GM19467 (cell line): ENCODE measurements around the gene NOC2L.

Source experiments
- ATAC-seq: cut with Tn5 transposase; IDR thresholded peaks from one replicate; pipeline ENCODE4 v1.9.1; 2021; ENCODE audit warnings: mild to moderate bottlenecking, moderate library complexity; ENCODE audit not compliant: unreplicated experiment

NOC2L gene

DNA sequence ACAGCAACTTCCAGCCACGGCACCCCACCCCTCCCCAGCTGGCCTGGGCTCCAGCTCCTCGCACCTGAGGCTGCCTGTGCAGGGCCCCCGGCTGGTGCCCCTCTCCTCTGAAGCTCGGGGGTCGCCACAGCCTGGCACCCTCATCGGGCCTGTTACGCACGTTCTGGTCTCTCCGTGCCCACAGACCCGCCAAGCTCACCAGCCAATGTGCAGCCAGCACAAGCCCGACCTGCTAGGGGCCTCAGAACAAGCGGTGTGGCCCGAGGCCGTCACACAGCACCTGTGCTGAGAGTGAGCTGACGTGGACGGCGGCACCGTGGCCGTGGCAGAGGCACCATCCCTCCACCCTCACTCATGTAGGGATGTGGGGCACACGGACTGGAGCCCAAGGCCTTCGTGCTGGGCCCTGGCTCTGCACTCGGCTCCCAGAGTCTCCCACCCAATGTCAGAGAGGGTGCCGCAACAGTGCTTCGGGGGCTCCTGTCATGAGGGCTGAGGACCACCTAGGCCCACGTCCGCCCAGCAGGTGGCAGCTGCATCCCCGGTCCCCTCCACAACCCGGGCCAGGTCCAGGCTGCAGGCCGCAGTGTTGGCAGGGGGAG, 39.7 kb downstream of the NOC2L start:
- ATAC-seq, result no peak

DNA sequence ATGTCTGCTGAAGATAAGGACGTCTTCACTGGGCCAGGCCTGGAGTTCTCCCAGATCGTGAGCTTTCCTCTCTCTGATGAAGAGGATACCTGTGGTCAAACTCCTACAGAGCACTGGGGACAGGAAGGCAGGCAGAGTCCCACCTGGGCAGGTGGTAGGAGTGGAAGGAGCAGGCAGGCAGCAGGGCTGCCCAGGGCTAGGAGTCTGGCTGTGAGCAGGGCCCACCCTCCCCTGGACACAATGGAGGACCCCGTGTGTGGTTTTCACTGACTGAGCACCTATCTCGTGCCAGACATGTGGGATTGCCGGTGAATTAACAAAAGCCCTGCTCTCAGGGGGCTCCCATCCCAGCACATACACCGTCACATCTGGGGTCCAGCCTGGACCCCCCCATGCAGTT, 40.2 kb downstream of the NOC2L start:
- ATAC-seq, result no peak

DNA sequence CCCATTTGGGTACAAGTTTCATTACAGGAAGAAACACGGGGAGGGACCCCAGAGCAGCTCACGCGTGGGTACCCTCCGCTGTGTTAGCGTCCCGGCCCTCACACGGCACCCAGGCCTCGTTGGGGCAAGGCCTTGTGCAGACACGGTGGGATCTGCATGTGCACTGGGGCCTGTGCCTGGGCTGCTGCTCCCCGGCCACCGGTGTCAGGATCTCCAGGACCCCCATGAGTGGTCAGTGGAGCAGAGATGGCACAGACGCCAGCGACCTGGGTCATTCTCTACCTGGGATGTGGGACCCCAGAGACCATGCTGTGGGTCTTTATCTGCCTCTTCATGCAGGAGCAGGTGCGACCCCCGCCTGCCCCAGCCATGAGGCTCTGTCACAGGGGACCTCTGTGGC, 40.7 kb downstream of the NOC2L start:
- no peak for ATAC-seq

DNA sequence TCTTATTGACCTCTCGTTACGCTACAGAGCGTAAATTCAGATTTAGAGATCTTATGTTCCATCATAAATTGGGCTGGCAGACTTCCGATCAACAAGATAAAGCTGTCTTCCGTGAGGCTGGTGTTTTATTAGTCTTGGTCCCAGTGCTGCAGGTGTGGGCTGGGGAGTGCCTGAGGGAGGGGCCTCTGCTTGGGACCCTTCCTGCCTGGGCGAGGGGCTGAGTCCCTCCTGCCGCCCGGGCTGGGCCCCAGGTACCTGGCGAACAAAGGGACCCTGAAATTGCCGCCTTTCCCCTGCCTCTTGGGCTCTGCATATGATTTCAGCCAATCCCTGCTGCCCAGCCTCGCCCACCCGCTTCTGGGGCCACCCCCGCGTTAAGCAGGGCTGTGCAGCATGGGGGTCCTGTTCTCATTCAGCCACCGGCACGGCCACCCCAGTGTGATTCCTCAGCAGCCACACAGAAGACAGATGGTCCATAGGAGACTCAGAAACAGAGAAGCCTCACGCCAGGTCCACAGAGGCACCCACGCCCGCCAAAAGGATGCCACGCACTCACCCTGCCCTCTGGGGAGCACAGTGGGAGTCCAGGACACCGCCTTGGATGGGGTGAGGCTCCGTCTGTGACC, 41.5 kb downstream of the NOC2L start:
- ATAC-seq, result no peak

- ATAC-seq, result no peak
Observed at GRCh38 chr1:917076-917459, 42.0 kb downstream of the NOC2L start.

GRCh38 chr1:916173-917075, 42.6 kb downstream of the NOC2L start:
- ATAC-seq, result no peak

GRCh38 chr1:915295-916172, 43.5 kb downstream of the NOC2L start:
- ATAC-seq, result no peak

GRCh38 chr1:914891-915280, 44.2 kb downstream of the NOC2L start:
- no peak for ATAC-seq

- no peak for ATAC-seq
Observed at GRCh38 chr1:914131-914890, 44.7 kb downstream of the NOC2L start.

DNA sequence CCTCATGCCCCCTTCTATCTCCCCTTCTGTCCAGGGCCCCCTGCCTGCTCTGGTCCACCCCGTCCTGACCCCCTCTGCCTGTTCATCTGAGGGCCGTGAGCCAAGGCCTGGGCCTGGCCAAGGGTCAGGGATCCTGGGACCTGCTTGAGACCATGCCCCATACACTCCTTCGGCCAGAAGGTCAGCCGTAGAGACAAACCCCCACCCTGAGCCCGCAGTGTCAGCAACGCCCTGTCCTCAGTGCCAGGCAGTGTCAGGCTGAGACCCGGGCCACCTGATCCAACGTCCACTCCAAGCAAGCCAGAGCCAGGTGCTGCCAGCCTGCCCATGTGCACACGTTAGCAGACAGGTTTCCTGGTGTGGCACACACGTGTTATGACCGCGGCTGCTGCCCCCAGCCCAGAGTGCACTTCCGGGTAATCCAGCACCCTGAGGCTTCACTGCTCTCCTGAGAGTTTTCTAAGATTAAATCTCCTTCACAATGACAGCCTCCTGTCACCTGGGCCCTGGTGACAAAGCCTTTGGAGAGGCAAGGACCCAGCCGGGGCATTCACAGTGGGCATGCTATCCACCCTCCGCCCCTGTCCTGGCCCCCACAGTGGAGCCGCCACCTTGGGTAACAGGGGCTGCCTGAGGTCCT, 45.4 kb downstream of the NOC2L start:
- no peak for ATAC-seq

DNA sequence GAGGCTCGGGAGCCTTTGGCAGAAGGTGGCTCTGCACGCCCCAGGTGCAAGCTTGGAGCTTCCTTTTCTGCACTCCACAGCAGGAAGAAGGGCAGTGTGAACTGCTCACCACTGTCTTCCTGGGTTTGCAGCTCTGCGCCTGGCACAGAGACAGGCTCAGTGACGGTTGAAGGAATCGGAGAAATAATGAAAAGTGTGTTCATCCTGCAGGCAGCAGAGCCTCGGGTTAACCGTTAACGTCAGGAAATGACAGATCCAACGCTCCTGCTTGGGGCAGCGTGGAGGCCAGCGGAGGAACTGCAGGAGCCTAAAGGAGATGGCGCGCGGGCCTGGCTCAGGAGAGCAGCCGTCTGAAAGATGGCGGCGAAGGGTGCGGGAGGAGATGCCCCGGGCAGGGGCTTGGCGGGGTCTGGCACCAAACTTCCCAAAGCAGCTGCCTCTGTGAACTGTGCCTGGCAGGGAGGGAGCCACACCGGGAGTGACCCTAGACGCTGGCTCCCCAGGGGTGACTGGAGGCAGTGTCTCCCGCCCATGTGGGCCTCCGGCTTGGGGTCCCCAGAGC, 46.2 kb downstream of the NOC2L start:
- no peak for ATAC-seq

DNA sequence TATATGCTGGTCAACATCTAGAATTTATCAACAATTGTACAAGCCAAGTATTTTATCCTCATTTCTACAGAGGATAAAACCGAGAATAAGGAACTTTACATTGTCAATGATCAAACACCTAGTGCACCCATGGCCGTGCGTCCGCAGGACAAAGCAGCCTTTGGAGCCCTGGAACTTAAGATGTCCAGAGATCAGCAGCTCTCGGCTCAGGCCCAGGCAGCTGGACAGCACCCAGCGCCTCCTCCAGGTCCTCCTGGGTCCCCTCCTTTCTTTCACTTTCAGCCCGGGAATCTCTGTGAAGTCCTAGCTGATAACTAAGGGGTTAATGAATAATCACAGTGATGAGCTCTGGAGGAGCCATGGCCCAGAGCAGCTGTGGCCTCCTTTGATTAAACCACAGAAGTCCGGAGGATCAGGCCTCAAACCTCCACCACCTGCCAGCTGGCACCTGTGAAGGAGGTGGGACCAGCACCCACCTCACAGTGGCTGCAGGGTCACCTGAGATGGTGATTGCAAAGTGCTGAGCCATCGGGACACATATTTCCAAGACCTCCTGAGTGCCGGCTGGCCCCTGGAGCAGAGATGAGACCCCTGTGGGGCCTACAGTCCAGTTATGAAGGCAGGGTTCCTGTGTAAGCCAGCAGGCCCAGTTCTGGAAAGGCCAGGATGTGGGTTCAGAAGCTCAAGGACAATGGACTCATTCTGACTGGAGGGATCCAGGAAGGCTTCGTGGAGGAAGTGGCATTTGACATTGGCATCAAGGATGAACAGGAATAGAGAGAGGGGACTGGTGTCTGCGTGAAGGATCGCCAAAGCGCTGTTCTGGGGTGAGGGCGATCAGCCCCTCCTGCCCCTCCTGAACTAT, 46.9 kb downstream of the NOC2L start:
- no peak for ATAC-seq

DNA sequence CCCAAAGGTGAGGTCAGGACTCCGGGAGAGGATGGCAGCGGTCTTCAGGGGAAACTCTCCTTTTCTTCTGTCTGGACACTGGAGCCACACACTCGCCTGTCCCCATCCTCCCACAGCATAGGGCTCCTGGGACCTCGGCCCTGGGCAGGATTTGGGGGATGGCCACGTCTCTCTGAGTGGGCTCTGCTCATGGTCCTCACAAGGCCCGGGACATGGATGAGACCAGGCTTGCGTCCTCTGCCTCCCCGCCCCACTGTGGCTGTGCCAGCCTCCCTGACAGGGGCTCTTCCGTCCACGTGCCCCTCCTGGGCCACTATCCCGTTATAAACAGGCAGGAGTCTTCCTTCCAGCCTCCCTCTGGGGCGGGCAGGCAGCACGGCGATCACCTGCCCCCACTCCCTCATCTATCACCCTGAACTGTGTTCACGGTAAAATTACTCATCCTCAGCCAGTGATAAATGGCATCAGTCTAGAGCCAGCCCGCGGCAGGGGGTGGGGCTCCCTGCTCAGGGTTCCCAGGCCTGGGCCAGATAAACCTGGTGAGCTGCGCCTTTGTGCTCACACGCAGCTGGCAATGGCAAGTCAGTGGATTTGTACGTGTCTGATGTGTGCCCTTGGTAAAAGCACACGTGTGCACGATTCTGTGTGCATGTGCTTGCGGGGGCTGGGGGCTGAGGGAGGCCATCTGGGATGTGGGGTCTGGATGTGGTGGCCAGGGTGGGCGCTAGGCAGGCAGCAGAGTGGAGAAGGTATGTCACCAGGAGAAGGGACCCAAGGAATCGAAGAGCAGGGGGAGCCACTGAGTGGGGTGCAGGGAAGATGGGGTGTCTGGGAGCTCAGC, 48.0 kb downstream of the NOC2L start:
- no peak for ATAC-seq

DNA sequence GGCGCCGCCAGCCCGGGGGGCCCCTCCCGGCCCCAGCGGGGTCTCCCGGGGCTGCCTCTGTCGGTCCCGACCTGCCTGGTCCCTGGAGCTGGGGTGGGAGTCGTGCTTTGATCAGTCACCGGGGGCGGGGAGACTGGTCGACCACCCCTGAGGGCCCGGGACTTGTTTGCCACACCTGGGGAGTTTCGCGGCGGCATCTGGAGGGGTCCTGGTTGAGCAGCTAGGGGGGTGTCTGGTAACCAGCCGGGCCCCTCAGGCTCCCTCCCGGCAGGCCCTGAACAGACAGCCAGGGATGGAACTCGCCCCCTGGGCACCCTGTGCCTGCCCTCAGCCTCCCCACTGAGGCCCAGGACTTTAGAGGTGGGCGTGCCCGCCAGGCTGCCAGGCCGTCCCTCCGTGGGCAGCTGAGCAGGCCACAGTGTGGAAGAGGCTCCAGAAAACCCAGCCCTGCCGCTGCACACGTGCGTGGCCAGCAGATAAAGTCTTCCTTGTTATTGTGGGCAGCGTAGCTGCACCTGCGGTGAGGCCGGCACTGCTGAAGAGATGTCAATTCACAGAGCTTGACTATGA, 48.7 kb downstream of the NOC2L start:
- no peak for ATAC-seq

- ATAC-seq, result no peak
Observed at GRCh38 chr1:909861-910310, 49.2 kb downstream of the NOC2L start.

- no peak for ATAC-seq
Observed at GRCh38 chr1:908661-909060, 50.4 kb downstream of the NOC2L start.
